Ovary (tissue), 9 donors: ENCODE data around the gene GIMAP5. TPM values are rescaled to one million over a fixed set of nuclear protein-coding genes. Genes with fewer than 3 reads are reported as not detected.
A peak's percentile ranks its signal among the peaks of the same experiment; 100 is the strongest.

Experiments used
- DNase-seq, 5 donors: peaks; one replicate each; pipeline ENCODE4 v3.0.0-alpha.2; 2019 to 2020
- H3K27ac ChIP-seq, 2 donors: fragments of 200-600 bp; one replicate each; pipeline versions ENCODE4 v1.5.1 to v1.8.0; 2019 to 2022
- H3K27me3 ChIP-seq: fragments of 200-600 bp; one replicate; pipeline ENCODE4 v1.8.0; 2022
- H3K36me3 ChIP-seq: fragments of 200-600 bp; sonication (generic); one replicate; pipeline ENCODE4 v1.5.1; 2019
- H3K4me1 ChIP-seq: one replicate; pipeline ENCODE4 v1.8.1; 2013; ENCODE audit warnings: mild to moderate bottlenecking, moderate library complexity; ENCODE audit not compliant: insufficient read depth
- H3K4me3 ChIP-seq: fragments of 200-600 bp; sonication (generic); one replicate; pipeline ENCODE4 v1.5.1; 2017
- H3K9me3 ChIP-seq, 2 donors: fragments of 200-600 bp in 1 of 2; sonication (generic) in 1 of 2; one replicate each; pipeline versions ENCODE4 v1.5.1 to v1.8.1; 2013 to 2019; ENCODE audit warnings: mild to moderate bottlenecking in 1 of 2, moderate library complexity in 1 of 2
- CTCF ChIP-seq, 3 donors: fragments of 450-650 bp in 2 of 3; fragments of 200-600 bp in 1 of 3; IDR thresholded peaks; one replicate each; pipeline versions ENCODE4 v1.5.1 to v1.8.0; 2016 to 2022; ENCODE audit warnings: antibody characterized with exemption in 3 of 3, mild to moderate bottlenecking in 1 of 3
- EP300 ChIP-seq: sonication (generic); formaldehyde crosslinking; IDR thresholded peaks from one replicate; pipeline ENCODE4 v1.6.1; 2017; ENCODE audit warnings: antibody characterized with exemption
- POLR2A ChIP-seq: fragments of 450-650 bp; IDR thresholded peaks from one replicate; pipeline ENCODE4 v1.6.1; 2017; ENCODE audit warnings: antibody characterized with exemption, mild to moderate bottlenecking, moderate library complexity
- WGBS, 3 donors: extraction: QIAGEN DNeasy Blood & Tissue Kit in 1 of 3; methylation state at CpG; one replicate each; pipeline versions ENCODE4 v1.1.5 to v1.1.7; 2013 to 2017; 5-methylcytosine and 5-hydroxymethylcytosine counted together
- intact Hi-C, 4 donors: fragments of 100-400 bp; cut with DNase I; formaldehyde crosslinking; loops; one replicate each; pipeline versions ENCODE4 v1.11.0 to v1.15.1; 2022 to 2023
- polyA plus RNA-seq, 2 donors: library from polyadenylated mRNA; stranded (reverse); fragments of 200-250 nt in 1 of 2; fragments of 350-450 nt in 1 of 2; fragmentation: Illumina TruSeq in 1 of 2; extraction: RNeasy Lipid Tissue Mini Kit (QIAGEN cat#74804) in 1 of 2; gene quantifications; one replicate each; pipeline ENCODE4 v1.2.3, GENCODE V29; 2013 to 2014
- total RNA-seq, 7 donors: library from RNA; depleted of rRNA in 2 of 7; stranded (reverse); fragments of >200 nt in 2 of 7; fragmentation: NEBNext Ultra II Directional in 3 of 7; extraction: Animal tissue kit (Norgen Biotek cat#: 25700) in 3 of 7; gene quantifications; one replicate each; pipeline versions ENCODE4 v1.1.0 to v1.2.4, GENCODE V29; 2016 to 2023
- donor health status: DM: no; HTN: no; CAD: no; lungs with moderate emphysema.
- donor health status: DM: no; HTN: no; CAD: no.
- donor health status: Bipolar disorder and iron deficiency.
- donor health status: DM: yes; HTN: yes; CAD: no.
- donor health status: DM: no; HTN: no; CAD: no.
- donor health status: DM: yes; HTN: yes; CAD: no.

GIMAP5 gene
- total and polyA plus RNA-seq, 9 donors: 1.7 to 39.7 (median 6.6) TPM

DNA sequence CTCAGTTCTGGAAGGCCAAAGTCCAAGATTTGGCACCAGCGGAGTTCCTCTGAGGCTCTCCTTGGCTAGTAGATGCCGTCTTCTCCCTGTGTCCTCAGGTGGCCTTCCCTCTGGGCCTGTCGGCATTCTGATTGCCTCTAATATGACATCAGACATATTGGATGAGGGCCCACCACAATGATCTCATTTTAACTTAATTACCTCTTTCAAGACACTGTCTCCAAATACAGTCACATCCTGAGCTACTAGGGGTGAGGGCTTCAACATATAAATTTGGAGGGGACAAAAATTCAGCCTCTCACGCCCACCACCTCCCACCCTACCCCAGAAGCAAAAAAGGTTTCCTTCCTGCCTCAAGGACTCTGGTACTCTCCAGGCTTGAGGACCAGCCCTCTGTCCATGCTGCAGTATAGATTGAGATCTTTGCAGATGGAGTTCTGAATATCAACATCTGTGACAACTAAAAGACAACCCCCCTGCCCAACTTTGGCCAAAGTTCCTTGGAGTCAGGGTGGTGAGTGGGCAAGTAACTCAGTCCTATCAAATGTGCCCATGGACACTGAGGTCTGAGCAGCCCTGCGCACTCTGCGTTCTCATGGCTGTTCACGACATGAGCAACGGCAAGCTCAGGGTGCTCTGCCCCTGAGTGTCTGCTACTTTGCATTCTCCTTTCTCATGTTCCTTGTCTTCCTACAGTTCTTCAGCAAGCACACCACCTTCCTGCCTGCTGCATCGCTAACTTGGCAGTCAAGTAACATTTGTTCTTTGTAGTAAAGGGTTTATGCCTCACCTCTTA lies 51.5 kb downstream of the GIMAP5 start:
- intact Hi-C loops: loop anchor here in 1 of 4 donors (10.0 kb wide), 1 partner anchor 186 kb away; the partner anchor contains the start of gene KCNH2
- peak; percentile 35 to 70 (median 53) for DNase-seq
- H3K36me3 ChIP-seq: no peaks in the 10 kb centered on the region
- TF ChIP-seq EP300 (no peak), POLR2A (no peak), CTCF (IDR thresholded peaks at IDR 0.05) (no peak)
- H3K4me1 ChIP-seq: peaks cover 6% of the 10 kb centered on the region
- no peak overlapping the region for H3K4me3 ChIP-seq
- H3K27me3 ChIP-seq: no peaks in the 10 kb centered on the region
- H3K9me3 ChIP-seq: no peaks in the 10 kb centered on the region
- WGBS, 3 donors: 64 to 71% (median 69%) methylated on average over 9 of the region's 9 CpGs
- H3K27ac ChIP-seq: peak overlapping the region; percentile 64 to 72

- 83 to 88% (median 84%) methylated on average over 9 of the region's 9 CpGs for WGBS, 3 donors
- Histone ChIP-seq H3K9me3 (no peaks in the 10 kb centered on the region), H3K36me3 (no peaks in the 10 kb centered on the region), H3K27ac (no peak overlapping the region), H3K4me1 (peaks cover 6% of the 10 kb centered on the region), H3K27me3 (no peaks in the 10 kb centered on the region), H3K4me3 (no peak overlapping the region)
- intact Hi-C loops: no loop called here
- DNase-seq: no peak
- TF ChIP-seq CTCF (IDR thresholded peaks at IDR 0.05): no peak
- TF ChIP-seq EP300: no peak
- no peak for TF ChIP-seq POLR2A
These were observed 53.3 kb downstream of the GIMAP5 start for GRCh38 chr7:150790416-150791075.

GRCh38 chr7:150791304-150791703 lies 54.1 kb downstream of the GIMAP5 start:
- Histone ChIP-seq H3K36me3 (no peaks in the 10 kb centered on the region), H3K27me3 (no peaks in the 10 kb centered on the region), H3K9me3 (no peaks in the 10 kb centered on the region), H3K4me1 (peaks cover 6% of the 10 kb centered on the region), H3K27ac (no peak overlapping the region), H3K4me3 (no peak overlapping the region)
- WGBS, 3 donors: 80 to 87% (median 81%) methylated on average over 5 of the region's 5 CpGs
- no peak for DNase-seq
- intact Hi-C loops: no loop called here
- TF ChIP-seq CTCF (IDR thresholded peaks at IDR 0.05) (no peak), POLR2A (no peak), EP300 (no peak)

DNA sequence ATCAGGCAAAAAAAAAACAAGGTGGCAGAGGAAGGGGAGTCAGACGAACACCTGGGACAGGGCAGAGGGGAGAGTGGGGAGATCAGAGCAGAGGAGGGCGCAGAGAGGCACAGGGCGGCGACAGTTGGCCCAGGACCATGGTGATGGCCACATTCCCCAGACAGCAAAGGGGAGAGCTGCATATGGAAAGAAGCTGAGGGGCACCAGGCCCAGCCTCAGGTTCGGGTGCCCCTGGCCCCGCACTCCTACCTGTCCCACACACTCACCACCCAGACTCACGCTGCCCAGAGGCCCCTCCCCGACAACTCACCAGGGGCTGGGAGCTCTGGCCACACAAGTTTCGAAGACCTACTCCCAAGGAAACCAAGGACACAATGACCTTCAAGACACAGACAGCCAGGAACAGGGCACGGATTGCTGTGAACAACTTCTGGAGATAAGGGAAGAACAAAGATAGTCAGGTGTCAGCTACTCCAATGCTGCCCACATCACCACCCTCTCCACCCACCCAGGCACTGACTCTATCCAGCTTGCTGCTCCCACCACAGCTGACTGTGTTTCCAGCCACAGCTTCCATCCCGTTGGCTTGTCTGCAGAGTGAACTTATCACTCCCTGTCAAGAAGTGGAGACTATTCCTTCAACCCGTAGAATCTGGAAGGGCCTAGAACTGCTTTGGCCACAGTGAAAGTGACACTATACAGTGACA lies 54.7 kb downstream of the GIMAP5 start:
- 66 to 78% (median 66%) methylated on average over 11 to 12 of the region's 12 CpGs for WGBS, 3 donors
- DNase-seq: no peak
- Histone ChIP-seq H3K36me3 (no peaks in the 10 kb centered on the region), H3K27ac (no peak overlapping the region), H3K4me1 (peaks cover 6% of the 10 kb centered on the region), H3K9me3 (no peaks in the 10 kb centered on the region), H3K4me3 (no peak overlapping the region), H3K27me3 (no peaks in the 10 kb centered on the region)
- no peak for TF ChIP-seq CTCF (IDR thresholded peaks at IDR 0.05)
- no peak for TF ChIP-seq POLR2A
- TF ChIP-seq EP300: no peak
- intact Hi-C loops: no loop called here
